ENCODE results near the gene RMND1.
"Not testable (repeated sequence)": the region's sequence is repeated elsewhere in the genome, so short reads cannot be mapped to it uniquely, and the experiment has no call there.

Gene RMND1

DNA sequence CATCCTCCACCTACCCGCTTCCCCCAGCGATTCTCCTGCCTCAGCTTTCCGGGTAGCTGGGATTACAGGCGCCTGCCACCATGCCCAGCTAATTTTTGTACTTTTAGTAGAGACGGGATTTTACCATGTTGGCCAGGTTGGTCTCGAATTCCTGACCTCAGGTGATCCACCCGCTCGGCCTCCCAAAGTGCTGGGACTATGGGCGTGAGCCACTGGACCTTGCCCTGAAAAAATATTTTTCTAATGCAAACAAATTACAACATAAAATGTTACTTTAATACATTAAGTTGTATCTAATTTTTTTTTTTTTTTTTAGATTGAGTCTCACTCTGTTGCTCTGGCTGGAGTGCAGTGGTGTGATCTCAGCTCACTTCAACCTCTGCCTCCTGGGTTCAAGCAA lies 69.3 kb downstream of the RMND1 start:
- not testable (repeated sequence) for DNase-seq

GRCh38 chr6:151381722-151382121 lies 70.2 kb downstream of the RMND1 start:
- DNase-seq, result no peak

DNA sequence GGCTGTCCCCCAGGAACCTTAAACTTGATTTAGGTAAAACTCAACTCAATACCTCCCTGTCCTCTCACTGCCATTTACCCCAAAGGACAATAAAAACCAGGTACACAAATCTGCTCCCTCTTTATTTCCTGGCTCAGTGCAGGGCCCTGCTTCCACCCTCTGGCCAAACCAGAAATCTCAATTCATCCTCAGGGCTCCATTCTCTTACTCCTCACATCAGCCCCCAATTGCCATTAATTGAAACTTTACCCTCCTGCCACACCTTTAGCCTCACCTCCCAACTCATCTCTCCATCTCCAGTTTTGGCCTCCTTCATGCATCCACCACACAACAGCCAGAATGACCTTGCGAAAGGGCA lies 71.1 kb downstream of the RMND1 start:
- DNase-seq, result no peak

DNA sequence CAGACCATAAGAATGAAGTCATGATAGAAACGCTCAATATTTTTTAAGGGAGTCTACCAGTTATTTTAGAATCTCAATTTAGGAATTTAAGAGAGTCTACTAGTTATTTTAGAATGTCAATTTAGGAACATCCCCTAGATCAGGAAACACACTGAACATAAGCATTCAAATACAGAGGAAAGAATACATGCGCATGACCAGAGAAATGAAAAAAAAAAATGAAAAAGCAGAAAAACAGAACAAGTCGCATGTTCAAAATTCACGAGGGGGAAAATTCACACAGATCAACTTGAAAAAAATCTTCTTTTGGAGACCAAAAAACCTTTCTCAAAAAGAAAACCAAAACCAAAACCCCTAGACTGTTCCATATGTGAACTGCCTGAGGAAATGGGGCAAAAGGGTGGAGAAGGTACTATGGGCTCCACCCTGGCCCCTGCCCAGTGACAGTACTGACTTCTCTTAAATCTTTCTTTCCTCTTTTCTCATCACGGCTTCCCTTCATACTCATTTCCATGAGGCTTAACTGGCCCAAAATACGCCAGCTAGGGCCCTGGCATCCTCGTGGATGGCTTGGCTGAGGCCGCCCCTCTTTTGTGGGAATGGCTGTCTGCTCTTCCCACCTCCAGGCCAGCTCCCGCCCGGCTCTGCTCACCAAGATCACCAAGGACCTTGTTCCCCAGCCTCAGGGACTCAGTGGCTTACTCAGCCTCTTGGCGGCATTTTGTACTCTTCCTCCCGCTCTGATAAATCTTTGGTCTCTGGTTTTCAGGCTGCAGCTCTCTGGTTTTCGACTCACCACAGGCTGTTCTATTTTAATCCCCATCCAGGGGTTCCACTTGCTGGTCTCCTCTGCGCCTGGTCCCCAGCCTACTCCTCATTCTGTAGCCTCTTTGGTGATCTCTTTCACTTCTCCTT lies 71.7 kb downstream of the RMND1 start:
- peak; percentile 25 for DNase-seq

- no peak for DNase-seq
These were observed 74.8 kb downstream of the RMND1 start for GRCh38 chr6:151377095-151377494.

- DNase-seq, result no peak
These were observed 75.5 kb downstream of the RMND1 start for GRCh38 chr6:151376440-151376839.

GRCh38 chr6:151375833-151376232 lies 76.1 kb downstream of the RMND1 start:
- DNase-seq, result no peak

GRCh38 chr6:151374036-151374683 lies 77.8 kb downstream of the RMND1 start:
- no peak for DNase-seq

DNA sequence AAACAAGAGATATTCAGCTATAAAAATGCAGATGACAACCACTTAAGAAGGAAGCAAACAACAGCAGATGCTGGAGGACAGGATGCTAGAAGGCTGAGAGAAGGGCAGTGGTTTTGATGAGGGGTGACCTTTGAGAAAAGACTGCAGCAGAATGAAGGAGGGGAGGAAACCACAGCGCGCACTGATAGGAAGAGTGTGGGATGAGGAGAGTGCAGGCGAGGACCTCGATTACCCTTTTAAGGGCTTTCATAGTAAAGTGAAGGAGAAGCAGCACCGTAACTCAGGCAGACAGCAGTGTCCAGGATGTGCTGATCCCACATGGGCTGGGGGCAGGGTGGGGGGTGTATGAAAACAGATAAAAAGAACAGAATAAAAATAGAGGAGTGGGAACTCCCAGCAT lies 79.8 kb downstream of the RMND1 start:
- peak; percentile 26 for DNase-seq

- DNase-seq, result no peak
These were observed 81.3 kb downstream of the RMND1 start for GRCh38 chr6:151370509-151371078.

GRCh38 chr6:151365233-151365632 lies 86.7 kb downstream of the RMND1 start:
- no peak for DNase-seq

DNA sequence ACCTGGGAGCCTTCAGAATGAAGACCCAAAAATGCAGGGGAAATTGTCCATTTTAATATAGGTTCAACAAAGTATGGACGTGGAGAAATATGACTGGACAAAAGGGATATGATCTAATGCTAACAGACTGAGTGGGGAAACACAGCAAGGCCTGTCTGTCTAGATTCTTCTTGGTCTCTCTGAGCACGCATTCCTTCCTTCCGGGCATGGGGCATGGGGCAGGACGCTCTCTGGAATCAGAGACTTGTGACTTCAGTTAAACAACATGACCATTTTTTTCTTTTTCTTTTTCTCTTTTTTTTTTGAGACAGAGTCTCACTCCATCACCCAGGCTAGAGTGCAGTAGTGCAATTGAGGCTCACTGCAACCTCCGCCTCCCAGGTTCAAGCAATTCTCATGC lies 92.4 kb downstream of the RMND1 start:
- DNase-seq, result no peak

GRCh38 chr6:151358475-151358874 lies 93.5 kb downstream of the RMND1 start:
- DNase-seq, result no peak

DNA sequence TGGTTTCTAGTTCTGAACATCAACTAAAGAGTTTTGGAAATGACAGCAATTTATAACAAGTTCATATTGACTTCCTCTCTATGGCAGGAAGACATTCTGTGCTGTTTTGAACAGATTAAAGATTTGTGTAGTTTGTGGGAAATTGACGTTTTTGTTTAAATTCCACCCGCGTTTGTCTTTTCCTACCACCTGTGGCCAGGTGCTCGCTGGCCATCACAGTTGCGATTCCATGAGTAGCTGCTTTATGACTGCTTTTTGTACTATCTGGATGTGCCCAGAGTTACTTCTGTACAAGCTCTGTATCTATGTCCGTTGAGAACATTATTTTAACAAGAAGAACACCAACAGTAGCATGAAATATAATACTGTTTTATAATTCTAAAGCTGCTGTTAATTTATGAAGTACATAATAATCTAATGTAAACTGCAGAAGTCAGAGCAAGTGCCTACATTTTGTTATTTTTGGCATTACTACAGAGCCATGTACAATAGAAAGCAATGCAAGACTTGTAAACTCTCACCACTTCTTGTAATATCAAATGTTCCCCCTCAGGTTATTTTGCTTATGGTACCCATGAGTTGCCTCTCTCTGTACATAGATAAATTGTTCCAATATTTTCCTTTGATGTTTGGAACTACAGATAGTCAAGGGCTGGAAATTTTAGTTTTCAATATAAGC lies 94.0 kb downstream of the RMND1 start:
- DNase-seq, result no peak

- not testable (repeated sequence) for DNase-seq
These were observed 94.9 kb downstream of the RMND1 start for GRCh38 chr6:151356983-151357382.
